Hepatic stellate cell (primary cell): ENCODE measurements around the gene AUTS2.

Experiments
- DNase-seq: peaks from one replicate; pipeline ENCODE4 v3.0.0; 2011; ENCODE audit warnings: low spot score

Gene AUTS2

DNA sequence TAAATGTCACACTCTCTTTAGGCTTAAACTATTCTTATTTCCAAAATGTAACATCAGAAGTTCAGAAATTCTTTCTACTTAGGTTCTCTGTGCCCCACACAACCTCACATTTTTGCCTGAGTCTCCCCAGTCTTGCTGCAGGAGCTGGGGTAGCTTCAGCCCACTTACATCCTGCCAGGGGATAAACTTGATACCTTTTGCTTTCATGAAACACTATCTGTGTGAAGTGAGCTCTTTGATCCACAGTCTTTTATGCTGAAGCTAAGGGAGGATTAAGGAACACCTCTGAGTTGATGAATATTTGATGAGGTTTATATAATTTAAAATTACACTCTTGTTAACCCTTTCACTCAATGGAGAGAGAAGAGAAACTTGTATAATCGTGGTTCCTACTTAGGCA is 341.0 kb downstream of the AUTS2 start:
- DNase-seq = no peak

DNA sequence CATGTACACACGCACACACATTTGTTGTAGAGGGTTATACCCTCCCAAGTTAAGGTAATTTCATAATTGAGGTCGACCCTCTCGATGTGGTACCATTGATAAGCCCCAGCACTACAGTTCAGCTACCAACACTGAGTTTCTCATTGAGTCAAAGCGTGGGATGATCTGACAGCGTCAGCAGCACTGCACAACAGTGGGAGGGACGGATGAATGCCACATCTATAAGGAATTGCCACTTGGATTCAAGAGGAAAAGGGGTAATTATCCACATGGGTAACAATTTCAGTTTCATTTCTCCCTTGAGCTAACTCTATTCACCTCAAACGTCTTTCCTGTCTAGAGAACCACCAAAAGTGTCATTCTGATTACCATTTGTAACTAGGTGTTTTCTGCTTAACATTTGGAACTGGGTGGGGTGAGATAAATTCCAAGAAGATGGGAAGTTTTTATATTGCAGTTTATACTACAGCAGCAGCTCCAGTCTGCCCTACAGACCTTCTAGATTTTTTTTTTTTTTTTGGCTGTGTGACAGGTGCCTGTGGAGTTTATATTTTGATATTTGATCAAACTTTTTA is 342.9 kb downstream of the AUTS2 start:
- DNase-seq = no peak

DNA sequence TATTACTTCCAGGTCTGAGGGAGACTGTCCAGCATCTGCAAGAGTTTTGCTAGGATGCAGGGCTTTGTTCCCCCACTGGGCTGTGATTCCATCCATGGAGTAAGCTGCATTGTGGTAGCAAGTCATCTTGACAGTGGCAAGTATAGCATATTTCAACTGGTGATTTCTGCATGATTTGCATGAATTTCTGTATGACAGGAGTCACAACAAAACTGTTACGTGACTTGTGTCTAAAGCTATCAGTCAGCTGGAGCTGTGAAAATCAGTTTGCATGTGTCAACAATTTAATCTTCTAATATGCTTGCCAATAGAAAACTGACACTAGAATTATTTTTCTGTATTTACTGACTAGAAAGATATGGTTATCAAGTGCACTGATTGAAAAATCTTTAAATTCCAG is 344.3 kb downstream of the AUTS2 start:
- DNase-seq = no peak

DNA sequence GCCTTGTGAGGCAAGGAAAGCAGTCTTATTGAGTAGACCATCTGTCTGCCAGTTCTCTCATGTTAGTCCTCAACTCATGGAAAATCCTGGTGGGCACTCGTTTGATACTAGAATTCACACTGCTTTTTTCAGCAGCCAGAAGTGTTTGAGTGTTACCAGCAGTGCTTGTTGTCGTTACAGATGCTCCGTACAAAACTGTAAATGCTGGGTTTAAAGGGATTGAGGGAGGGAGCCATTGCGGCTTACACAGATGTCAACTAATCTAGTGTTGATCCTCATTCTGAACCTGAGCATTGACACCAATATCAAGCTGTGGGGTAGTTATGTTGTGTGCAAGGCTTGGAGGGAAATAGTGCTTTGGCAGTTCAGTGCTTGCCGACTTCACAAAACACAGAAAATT is 348.6 kb downstream of the AUTS2 start:
- no peak for DNase-seq

DNA sequence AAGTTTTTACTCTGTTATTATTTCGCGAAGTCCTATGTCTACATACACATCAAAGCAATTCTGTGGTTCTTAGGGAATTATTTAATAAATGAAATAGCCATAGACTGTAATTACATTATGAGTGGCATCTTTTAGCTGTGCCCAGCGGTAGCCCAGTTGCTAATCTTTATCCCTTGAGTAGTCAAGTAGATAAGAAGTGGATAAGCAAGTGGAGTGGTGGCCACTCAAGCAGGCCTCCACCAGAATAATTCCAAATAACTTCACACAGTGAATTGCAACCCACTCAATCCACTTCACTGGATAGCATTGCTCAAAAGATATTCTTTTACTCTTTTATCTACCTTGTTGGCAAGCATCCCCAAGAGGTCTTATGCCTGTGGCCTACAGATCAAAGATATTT is 349.7 kb downstream of the AUTS2 start:
- no peak for DNase-seq

DNA sequence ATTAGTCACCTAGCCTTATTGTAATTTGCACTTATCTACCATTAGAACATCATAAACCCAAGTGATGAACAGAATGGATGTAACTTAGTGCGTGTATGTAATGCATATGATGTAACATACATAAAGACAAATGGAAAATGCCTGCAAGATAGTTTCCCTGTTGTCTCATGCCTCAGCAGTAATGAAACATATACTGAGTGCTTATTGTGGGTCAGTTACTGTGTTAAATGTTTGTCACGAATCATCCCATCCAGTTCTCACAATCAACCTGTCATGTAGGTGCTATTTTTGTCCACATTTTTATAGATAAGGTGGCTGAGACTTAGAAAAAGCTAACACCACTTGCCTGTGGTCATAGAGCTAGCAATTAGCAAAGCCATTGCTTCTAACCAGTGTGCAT is 350.8 kb downstream of the AUTS2 start:
- DNase-seq = no peak

DNA sequence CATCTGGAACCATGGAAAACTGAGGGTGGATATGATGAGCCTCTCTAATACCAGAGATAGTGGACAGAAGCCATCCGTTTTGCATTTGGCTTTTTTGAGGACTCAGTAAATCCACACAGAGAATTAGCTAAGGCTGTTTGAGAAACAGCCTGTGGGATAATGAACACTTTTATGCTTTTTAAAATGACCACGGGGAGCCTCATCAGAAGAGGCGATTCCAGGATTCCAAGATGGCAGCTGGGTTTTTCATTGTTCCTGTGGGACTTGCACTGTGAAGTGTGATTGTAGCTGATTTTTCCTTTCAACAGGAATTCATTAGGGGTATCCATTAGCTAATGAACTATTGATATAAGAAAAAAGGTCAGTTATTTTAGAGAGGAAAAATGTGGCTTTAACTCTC is 353.2 kb downstream of the AUTS2 start:
- no peak for DNase-seq

DNA sequence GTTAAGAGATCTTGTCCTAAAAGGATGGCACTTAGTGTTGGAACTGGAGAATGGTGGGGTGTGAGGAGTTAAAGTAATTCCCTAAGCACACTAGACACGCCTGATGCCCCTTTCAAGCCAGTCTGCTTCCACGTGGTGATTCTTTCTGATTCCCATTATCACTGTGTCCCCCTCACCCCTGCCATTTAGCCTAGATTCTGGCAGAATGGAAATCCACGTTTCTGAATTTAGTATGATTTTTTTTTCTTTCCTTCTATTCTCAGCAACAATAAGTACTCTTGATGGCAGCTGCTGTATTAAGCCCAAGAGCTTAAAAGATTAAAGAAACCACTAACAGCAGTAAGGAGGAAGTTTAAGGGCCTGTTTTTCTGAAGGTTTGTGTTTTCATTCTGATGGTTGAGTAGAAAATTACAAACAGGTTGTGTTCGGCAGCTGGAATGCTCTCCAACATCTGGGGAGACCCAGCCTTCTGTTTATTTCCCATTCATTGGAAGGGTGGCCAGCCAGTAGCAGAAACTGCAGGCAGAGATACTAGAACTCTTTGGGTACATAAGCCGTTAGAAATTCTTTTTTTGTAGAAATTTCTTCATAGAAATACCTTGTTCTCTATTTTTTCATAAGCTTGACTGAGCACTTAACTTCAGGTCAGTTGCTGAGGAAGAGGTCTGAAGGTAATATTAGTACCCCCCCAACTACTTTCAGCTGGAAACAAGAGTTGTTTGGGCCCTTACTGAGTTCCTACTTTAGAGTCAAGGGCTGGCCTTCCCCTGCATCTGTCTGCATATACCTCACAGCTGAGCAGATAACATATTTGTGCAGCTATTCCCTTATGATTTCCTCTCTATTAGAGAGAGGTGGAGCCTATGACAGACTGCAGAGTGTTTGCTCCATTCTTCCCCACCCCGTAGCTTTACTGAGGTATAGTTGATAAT is 355.1 kb downstream of the AUTS2 start:
- no peak for DNase-seq

DNA sequence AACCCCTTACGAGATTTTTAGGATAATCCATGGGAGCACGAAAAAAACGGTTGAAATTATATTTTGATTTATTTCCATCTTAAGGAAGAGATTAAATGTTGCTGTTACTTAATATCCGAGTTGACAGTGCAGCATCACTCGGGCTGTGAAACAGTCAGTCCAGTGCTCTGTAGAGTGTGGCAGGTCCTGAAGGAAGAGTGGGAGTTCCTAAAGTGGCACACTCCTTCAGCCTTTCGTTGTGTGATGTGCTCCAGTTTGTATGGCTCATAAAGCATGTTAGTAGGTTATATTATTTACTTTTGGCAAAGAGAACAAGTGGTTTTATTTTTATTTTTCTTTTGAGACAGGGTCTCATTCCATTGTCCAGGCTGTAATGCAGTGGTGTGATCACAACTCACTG is 358.3 kb downstream of the AUTS2 start:
- DNase-seq = no peak

DNA sequence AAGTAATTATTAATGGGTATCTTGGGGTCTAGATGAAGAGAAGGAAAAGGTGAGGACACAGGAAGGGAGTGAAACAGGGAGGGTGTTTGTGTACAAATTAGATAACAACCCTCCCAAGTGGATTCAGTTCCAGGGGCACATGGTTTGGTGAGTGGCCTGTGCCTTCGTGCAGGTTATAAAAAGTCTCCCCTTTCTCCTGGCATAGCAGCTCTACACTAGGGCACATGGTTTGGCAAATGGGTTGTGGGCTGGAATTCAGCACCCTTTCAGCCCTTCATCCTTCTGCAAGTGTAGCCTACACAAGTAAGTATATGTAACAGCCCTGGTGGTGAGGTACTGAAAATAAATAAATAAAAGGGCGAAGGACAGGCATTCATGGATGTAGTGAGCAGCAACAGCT is 359.4 kb downstream of the AUTS2 start:
- DNase-seq = no peak

DNA sequence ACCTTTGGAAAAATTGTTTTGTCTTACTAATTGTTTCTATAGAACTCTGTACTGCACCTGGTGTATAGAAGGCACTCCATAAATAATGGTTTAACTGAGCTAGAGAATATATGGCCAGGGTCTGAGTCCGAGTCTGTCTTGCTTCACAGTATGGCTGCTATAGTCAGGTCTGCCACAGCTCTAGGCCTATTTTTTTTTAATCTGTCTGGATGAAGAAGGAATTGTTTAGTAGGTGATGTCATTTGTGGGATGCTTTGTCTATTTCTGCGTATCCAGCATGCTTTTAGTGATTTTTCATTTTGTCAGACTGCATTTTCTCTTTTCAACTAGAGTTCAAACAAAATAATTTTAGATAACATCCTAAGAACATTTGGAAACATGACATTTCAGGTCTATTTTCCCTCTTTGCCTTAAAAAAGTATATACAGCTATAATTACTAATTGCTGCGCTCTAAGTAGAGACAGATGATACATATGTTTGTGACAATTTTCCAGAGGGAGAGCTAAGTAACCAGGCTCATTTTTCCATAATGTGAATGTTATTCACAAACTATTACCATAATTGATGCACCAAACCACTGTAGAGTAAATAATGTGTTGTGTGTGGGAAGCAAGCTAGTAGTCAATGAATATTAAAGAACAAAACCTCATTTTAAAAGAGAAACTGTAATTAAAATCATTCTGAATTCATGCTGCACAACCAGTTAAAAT is 361.7 kb downstream of the AUTS2 start:
- DNase-seq = no peak

DNA sequence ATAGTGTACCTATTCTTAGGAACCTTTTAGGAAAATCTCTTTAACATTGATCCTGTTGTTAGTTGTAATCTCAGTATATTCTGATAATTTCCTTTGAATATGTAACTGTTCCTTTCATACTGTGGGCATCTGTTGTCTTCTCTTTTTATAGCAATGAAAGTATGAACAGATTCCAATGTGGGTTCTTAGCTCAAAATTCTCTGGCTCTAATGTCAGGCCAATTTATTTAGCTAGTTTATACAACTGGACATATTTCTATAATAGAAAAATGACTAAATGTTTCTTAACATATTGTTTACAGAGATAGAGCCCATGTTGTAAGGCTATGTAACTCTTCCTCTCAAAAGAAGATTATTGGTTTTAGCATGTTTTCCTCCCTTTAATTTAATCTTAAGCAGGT is 363.2 kb downstream of the AUTS2 start:
- DNase-seq = no peak

DNA sequence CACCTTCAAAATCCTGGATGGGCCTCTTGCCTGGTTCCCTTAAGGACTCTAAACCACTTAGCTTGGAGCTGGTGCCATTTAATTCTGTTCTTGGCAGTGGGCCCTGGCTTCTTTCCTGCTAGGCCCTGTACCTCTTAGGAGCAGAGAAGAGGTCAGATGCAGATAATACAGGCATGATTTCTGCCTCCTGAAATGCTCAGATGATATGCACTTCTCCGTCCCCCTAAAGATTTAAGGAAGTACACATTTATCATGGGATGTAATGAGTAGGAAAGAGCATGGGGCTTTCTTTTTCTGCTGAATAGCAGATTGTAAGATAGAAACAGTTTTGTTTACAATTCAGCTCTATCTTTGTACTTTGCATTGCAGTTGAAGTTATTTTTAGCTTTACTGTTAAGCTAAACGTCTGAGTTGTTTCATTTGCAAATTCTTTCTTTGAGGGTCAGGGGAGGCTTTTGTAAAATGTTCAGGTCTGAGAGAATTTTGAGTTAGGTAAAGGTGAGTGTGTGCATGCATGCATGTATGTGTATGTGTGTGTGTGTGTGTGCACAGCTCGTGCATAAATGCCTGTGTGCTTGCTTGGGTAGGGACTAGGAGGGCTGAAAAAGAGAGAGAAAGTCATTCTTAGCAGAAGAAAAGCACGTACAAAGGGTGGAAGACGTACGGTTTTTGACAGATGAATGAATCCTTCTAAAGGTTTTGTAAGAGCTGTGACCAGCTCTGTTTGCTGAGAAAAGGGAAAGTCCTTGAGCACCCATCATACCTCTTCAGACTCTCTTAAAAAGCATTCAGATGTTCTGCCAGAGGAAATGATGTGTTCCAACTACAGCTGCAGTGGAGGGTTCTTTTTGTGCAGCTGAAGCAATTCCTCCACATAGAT is 364.2 kb downstream of the AUTS2 start:
- no peak for DNase-seq

DNA sequence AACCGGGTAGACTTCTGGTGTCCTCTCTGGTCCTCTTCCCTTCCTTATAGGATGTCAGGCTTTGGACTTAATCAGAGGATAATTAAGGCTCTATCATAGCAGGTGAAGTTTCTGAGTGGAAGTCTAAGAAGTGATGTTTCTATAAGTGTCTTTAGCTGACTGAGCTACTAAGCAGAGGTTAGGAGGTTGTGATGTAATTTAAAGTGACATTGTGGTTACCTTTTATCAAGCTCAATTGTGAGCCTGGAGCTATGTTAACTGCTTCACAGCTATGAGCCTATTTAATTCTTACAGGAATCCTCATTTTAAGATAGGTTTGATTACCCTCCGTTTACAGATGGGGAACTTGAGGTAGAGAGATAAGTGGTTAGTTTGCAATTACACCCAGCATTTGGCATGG is 365.1 kb downstream of the AUTS2 start:
- DNase-seq = no peak

DNA sequence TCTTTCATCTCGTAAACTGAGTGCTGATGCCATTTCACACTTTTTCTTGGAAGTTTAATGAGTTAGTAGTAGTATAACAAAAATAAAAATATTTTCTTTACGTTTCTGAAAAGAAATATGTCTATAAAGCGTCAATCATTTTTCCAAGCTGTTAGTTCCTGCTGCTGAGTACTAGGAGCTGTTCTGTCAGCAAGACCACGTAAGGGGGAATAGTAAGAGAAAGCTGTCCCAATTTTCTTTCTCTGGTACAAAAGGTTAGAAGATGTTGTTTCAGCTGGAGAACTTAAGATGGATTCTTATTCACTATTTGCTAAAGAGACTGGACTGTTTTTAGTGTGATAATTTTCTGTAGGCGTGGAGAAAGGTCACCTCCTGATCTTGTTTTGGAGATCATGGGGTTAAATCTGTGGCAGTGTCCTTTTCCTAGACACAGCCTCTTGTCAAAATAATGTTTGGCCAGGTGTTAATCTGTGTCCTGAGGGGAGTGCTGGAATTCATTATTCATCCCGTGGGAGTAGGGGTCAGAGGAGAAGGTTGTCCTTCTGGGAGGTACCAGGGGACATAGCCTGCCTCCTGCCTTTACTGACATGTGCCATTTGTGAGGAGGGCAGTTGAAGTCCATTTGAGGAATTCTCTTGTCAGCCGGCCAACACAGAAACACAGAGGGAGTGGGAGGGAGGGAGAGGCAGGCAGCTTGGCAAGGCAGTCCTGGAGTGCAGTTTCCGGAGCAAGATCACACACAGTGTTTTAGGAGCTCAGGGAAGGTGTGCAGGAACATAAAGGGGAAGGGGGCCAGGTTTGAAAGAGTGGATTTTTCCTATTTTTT is 368.7 kb downstream of the AUTS2 start:
- DNase-seq = no peak

DNA sequence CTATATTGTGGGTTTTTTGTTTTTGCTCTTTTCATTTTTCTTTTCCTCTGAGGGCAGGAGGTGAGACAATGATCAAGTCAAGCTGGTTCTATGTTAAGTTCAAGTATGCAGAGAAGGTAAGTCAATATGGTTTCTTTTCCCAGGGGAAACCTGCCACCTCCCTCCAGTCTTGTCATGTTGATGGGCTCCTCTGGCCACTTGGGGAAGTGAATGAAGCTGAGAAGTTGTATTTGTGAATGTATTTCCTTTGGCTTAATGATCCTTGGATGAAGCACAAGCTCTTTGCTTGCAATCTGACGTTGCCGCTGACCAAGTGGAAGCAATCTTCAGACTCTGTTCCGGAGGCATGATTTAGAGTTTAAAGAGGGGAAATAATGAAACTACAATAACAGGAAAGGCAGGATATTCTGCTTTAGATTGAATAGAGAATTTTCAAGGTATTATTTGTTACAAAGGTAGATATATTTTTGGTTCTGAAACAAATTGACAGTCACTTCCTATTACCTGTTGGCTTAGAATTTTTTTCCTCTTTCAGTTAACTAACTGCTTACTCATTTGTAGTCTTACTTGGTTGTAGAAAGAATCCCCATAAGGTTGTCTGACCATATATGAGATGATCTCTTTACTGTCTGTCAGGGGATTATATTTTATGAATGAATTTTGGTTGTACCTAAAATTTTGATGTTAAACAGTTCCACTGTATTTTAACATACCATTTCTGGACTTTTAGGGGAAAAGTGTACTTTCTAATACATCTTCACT is 369.6 kb downstream of the AUTS2 start:
- DNase-seq = no peak

DNA sequence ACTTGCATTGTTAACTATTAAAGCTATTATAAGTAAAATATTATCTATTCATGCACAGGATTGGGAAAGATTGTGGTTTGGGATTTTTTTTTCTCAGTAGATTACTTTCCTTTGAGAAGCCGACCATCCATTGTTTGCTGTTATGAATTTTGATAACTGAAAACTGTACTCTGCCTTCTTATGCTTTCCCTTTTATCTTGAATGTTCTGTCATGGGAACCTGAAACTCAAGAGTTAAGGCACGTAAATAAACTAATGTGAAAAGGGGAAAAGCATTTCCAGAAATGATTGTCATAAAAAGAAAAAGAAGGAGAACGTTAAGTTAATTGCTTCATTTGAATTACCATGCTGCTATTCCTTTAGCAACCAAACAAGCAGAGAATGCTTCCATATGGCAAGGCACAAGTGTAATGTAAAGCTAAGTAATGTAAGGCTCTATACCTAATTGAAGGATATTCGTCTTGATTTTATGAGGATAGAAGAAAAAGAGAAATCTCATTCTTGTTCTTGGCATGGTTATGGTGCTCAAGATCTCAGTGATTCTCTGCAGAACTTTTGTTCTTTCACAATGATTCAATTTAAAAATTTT is 370.8 kb downstream of the AUTS2 start:
- no peak for DNase-seq

DNA sequence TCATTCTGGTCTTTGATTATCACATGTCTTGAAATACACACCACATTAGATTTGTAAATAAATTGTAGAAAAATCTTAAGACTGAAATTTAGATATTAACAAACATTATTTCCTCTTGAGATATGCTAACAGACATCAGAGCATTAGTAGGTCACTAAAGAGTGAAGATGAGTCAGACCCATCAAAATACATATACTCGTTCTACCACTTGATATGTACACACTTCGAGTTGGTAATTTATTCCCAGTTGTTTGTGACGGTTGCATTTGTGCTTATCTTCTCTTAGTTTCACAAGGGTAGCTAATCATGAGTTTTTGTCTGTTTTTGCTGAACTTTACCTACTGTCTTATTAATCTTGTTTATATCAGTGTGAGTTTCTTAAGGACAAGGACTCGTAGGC is 383.4 kb downstream of the AUTS2 start:
- no peak for DNase-seq

DNA sequence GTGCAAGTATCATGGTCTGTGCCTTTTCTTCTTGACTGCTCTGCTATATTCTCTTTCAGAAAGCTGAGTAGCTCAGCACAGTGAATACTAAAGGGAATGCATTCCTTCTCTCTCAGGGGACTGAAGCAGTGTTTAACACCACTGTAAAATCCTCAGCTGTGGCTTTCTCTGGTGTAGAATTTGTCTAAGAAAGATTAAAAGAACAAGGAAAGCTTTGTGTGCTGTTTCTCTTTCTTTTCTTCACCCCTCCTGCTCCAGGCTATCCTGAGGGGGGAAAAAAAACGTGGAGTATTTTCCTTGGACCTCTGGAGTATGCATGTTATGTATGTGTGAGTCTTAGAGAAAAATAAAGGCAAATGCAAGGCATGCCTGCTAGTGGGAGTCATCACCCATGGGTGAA is 383.9 kb downstream of the AUTS2 start:
- DNase-seq = no peak

DNA sequence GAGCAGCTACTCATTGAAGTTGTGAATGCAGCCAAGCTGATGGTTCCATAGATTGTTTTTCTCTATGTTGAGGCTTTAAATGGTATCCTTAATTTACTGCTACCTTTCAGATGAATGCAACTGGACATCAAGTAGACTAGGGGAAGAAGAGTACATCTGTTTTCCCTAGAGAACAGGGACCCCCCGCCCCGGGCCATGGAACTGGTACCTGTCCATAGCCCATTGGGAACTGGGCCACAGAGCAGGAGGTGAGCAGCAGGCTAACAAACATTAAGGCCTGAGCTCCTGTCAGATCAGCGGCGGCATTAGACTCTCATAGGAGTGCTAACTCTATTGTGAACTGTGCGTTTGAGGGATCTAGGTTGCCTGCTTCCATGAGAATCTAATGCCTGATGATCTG is 391.3 kb downstream of the AUTS2 start:
- DNase-seq = no peak
